Retinal pigment epithelial cell (primary cell): ENCODE results near the gene USHBP1.

Experiments used
- DNase-seq: peaks from one replicate; pipeline ENCODE4 v3.0.0-alpha.2; 2010; ENCODE audit warnings: low read depth
- H3K4me3 ChIP-seq: 2 replicates; pipeline ENCODE4 v1.5.1; 2011; ENCODE audit warnings: mild to moderate bottlenecking, low read length, control low read depth, moderate library complexity
- TF ChIP-seq, protein P1 (sequence below): conservative IDR thresholded peaks from 2 replicates; pipeline ENCODE4 v1.5.1; 2011; ENCODE audit warnings: low read depth, low read length, control low read depth, inconsistent platforms

Gene USHBP1

DNA sequence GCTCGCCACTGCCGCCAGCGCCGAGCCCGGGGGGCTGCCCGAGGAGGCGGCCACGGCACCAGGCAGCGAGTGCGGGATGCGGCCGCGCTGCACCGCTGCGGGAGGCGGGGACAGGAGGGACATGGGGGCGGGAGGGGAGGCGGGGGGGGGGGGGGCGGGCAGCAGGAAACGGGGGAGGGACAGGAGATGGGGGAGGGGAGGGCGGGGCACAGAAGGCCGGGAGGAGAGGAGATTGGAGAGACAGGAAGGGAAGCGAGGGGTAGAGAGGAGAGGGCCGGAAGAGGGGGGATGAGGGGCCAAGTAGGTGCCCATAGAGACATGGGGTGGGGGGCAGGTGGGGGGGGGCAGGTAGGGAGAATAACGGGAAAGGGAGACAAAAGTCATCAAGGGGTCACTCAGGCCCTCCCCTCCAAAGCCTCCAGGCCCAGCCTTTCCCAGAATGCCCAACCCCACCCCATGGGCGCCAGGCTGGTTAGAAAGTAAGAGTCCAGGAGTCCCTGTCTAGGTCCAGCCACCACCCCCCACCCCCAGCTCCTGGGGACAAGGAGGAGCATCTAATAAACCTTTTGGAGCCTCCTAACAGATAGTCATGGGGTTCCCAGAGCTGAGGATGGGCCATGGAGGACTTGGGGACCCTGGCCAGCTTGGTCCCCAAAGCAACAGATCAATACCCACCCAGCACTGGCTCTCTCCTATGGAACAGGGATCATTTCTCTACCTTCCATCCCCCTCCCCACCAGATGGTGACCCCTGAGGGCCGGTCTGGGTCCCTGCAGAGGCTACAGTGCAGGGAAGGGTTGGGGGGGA is 28.4 kb downstream of the USHBP1 start:
- TF ChIP-seq, protein P1, sequence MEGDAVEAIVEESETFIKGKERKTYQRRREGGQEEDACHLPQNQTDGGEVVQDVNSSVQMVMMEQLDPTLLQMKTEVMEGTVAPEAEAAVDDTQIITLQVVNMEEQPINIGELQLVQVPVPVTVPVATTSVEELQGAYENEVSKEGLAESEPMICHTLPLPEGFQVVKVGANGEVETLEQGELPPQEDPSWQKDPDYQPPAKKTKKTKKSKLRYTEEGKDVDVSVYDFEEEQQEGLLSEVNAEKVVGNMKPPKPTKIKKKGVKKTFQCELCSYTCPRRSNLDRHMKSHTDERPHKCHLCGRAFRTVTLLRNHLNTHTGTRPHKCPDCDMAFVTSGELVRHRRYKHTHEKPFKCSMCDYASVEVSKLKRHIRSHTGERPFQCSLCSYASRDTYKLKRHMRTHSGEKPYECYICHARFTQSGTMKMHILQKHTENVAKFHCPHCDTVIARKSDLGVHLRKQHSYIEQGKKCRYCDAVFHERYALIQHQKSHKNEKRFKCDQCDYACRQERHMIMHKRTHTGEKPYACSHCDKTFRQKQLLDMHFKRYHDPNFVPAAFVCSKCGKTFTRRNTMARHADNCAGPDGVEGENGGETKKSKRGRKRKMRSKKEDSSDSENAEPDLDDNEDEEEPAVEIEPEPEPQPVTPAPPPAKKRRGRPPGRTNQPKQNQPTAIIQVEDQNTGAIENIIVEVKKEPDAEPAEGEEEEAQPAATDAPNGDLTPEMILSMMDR, result no peak
- H3K4me3 ChIP-seq, result peak overlapping the region; percentile 7
- no peak for DNase-seq

DNA sequence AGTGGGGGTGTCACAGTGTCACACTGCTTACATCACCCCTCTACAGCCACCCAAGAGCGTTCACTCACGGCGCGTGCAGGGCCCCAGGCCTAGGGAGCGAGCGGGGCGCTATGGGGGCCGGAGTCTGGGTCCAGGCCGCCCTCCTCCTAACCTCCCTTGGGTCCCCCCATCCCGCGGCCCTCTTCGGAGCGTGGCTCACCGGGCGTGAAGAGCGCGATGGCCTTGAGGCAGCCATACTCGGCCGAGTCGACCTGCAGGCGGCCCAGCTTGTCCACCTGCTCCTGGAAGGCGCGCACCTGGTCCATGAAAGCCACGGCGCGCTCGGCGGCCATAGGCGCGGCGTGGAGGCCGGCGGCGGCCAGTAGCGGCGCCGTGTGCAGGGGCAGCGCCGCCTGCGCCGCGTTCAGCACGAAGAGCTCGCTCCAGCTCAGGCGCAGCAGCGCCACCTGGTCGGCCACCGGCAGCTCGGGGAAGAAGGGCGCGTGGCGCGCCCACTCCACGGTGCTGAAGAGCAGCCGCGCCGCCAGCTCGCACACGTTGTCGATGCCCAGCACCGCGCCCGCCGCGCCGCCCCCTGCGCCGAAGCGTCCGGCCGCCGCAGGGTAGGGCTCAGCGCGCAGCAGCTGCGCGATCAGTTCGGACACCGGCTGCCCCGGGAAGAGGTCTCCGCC is 29.1 kb downstream of the USHBP1 start:
- peak overlapping the region; percentile 54 for H3K4me3 ChIP-seq
- TF ChIP-seq, protein P1, result peak; percentile 51
- no peak for DNase-seq

DNA sequence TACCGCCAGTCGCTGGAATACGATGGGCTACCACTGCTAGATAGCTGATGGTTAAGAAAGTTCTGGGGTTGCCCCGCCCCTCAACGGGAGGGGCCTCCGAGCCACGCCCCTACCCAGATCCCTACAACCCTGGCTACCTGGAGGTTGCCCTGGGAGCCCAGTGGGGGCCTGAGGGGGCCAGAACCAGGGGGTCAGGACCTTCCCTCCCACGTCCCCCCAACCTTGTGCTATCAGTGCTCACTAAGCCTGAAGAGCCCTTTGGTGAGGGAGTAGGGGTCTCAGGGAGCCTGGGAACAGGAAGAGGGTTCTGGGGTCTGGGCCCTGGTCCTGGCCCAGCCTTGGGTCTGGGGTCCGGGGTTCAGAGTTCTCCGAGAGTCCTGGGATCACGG is 29.6 kb downstream of the USHBP1 start:
- no peak for DNase-seq
- TF ChIP-seq, protein P1, result no peak
- peak overlapping the region; percentile 54 for H3K4me3 ChIP-seq

DNA sequence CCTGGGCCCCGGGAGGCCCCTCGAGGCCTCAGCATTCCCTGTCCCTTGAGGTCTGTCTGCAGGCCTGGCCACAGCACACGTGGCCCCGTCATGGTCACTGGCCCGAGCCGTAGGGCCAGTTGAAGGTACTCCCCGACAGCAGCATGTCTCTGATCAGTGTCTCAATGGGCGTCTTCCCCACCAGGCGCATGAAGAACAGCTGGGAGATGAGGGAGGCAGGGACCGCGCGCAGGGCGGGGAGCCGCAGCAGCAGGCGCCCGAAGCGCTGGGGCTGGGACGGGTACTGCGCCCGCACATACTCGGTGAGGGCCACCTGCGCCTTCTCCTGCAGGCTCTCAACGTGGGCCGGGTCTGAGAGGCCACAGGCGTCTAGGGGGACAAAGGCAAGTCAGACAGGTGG is 32.3 kb downstream of the USHBP1 start:
- TF ChIP-seq, protein P1, result no peak
- no peak for DNase-seq
- H3K4me3 ChIP-seq, result no peak overlapping the region

DNA sequence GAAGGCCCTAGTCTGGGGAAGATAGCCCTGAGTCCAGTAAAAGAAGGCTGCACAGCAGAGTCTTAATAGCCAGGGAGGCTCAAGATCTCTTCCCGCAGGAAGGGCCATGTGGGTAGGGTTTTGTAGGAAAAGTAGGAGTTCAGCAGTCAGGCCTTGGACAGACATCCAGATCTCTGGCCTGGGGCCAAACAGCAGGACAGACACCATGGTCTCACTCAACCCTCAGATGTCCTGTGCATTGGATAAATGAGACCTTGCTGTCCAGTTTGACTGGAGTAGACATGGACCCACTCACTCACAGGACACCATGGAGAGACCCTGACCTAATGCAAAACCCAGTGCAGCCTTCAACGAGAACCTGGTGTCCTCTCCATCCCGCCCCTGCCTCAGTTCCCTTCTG is 34.7 kb downstream of the USHBP1 start:
- TF ChIP-seq, protein P1, result no peak
- no peak overlapping the region for H3K4me3 ChIP-seq
- no peak for DNase-seq

DNA sequence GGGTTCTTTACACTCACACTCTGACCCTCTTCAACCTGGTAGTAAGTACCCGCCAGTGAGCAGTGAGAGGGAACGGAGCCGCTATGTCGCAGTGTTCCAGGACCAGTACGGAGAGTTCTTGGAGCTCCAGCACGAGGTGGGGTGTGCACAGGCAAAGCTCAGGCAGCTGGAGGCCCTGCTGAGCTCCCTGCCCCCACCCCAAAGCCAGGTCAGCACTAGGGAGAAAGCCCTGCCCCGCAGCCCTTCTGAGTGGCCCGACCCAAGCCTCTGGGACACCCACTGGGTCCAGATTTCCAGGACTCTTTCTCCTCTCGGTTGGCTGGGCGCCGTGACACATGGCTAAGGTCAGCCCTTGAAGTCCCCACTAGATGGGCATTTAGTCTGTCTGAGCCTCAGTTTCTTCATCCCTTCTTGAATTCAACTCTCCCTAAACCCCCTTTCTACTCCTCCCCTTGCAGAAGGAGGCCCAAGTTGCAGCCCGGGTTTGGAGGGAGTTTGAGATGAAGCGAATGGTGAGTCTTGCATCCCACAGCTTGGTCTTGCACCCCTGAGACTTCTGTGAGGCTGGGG is 36.7 kb downstream of the USHBP1 start:
- TF ChIP-seq, protein P1, result no peak
- no peak overlapping the region for H3K4me3 ChIP-seq
- no peak for DNase-seq
